GM21576 (cell line): ENCODE results near the gene SDF4.
"Not testable (repeated sequence)": the region's sequence is repeated elsewhere in the genome, so short reads cannot be mapped to it uniquely, and the experiment has no call there.

Experiments used
- ATAC-seq: cut with Tn5 transposase; IDR thresholded peaks from one replicate; pipeline ENCODE4 v1.9.1; 2021; ENCODE audit warnings: mild to moderate bottlenecking, moderate library complexity; ENCODE audit not compliant: unreplicated experiment

The SDF4 gene

GRCh38 chr1:1181129-1181937, 50.5 kb downstream of the SDF4 start:
- no peak for ATAC-seq

- no peak for ATAC-seq
These were observed 51.6 kb downstream of the SDF4 start for GRCh38 chr1:1179983-1180861.

GRCh38 chr1:1179346-1179982, 52.3 kb downstream of the SDF4 start:
- no peak for ATAC-seq

- no peak for ATAC-seq
These were observed 52.9 kb downstream of the SDF4 start for GRCh38 chr1:1178794-1179331.

GRCh38 chr1:1177452-1178206, 54.2 kb downstream of the SDF4 start:
- no peak for ATAC-seq

GRCh38 chr1:1176931-1177330, 54.9 kb downstream of the SDF4 start:
- ATAC-seq: no peak

- ATAC-seq: not testable (repeated sequence)
These were observed 55.6 kb downstream of the SDF4 start for GRCh38 chr1:1176063-1176761.

- no peak for ATAC-seq
These were observed 56.4 kb downstream of the SDF4 start for GRCh38 chr1:1175221-1176062.

GRCh38 chr1:1173793-1174415, 57.9 kb downstream of the SDF4 start, which contains the start of gene TTLL10:
TTLL10 (plus strand) TSS chr1:1173880; CDS start chr1:1179216, 5,336 bp downstream.
- no peak for ATAC-seq

GRCh38 chr1:1173061-1173792, 58.6 kb downstream of the SDF4 start:
- ATAC-seq: no peak

GRCh38 chr1:1171546-1172340, 60.1 kb downstream of the SDF4 start:
- ATAC-seq: no peak

- no peak for ATAC-seq
These were observed 60.6 kb downstream of the SDF4 start for GRCh38 chr1:1171161-1171545.

GRCh38 chr1:1170215-1171091, 61.3 kb downstream of the SDF4 start:
- ATAC-seq: no peak

- no peak for ATAC-seq
These were observed 62.2 kb downstream of the SDF4 start for GRCh38 chr1:1169429-1170214.
